Large intestine (tissue), 3 donors: Measurements from ENCODE around the gene ARHGEF4. TPM values are rescaled to one million over a fixed set of nuclear protein-coding genes. Genes with fewer than 3 reads are reported as not detected.
"Not testable (repeated sequence)": the region's sequence is repeated elsewhere in the genome, so short reads cannot be mapped to it uniquely, and the experiment has no call there.

Experiments used
- DNase-seq, 2 donors: peaks; one replicate each; pipeline versions ENCODE4 v3.0.0 to v3.0.0-alpha.2; 2013
- H3K27ac ChIP-seq: one replicate; pipeline ENCODE4 v1.5.1; 2013; ENCODE audit warnings: low read length
- H3K27me3 ChIP-seq: 2 replicates; pipeline ENCODE4 v1.6.1; 2013; ENCODE audit warnings: low read length; ENCODE audit not compliant: control insufficient read depth, insufficient read depth
- H3K36me3 ChIP-seq: 2 replicates; pipeline ENCODE4 v1.6.1; 2013; ENCODE audit warnings: low read length; ENCODE audit not compliant: control insufficient read depth, insufficient read depth
- H3K4me1 ChIP-seq: one replicate; pipeline ENCODE4 v1.6.1; 2013; ENCODE audit warnings: low read length; ENCODE audit not compliant: control insufficient read depth, insufficient read depth
- H3K4me3 ChIP-seq: one replicate; pipeline ENCODE4 v1.5.1; 2013; ENCODE audit warnings: low read length
- H3K9me3 ChIP-seq: one replicate; pipeline ENCODE4 v1.6.1; 2013; ENCODE audit warnings: mild to moderate bottlenecking, low read depth, low read length, moderate library complexity; ENCODE audit not compliant: control insufficient read depth
- WGBS: methylation state at CpG from one replicate; pipeline ENCODE4 v1.1.5; 2013; ENCODE audit warnings: low lambda C conversion rate; ENCODE audit not compliant: insufficient coverage; 5-methylcytosine and 5-hydroxymethylcytosine counted together
- polyA plus RNA-seq: library from polyadenylated mRNA; unstranded; fragments of 120-200 nt; gene quantifications from one replicate; pipeline ENCODE4 v1.2.1, GENCODE V29; 2013

Gene ARHGEF4
- polyA plus RNA-seq, 1 donor = 5.4 TPM

DNA sequence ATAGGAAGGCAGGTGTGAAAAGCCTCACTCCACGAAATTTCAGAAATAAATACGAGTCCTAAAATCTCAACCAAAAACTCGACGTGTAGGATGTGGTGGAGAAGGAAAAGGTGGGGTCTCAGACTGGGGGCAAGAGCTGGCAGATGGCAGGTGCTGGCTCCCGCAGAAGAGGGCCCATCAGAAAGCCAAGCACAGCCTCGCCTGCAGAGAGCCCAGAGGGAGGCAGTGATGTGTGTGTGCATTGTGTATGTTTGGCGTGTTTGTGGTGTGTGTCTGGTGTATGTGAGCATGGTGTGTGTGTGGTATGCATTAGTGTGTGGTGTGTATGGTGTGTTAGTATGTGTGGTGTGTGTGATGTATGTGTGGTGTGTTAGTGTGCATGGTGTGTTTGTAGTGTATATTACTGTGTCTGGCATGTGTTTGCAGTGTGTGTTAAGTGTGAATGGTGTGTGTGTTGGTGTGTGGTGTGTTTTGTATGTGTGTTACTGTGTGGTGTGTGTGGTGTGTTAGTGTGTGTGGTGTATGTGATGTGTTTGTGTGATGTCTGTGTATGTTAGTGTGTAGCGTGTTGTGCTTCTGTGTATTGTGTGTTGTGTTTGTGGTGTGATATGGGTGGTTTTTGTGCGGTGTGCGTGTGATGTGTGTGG is 140.0 kb downstream of the ARHGEF4 start:
- DNase-seq = no peak
- no peaks in the 10 kb centered on the region for H3K36me3 ChIP-seq
- H3K9me3 ChIP-seq = peaks cover 11% of the 10 kb centered on the region
- H3K27ac ChIP-seq = no peak overlapping the region
- H3K27me3 ChIP-seq = no peaks in the 10 kb centered on the region
- no peaks in the 10 kb centered on the region for H3K4me1 ChIP-seq
- WGBS = 100% methylated on average over 2 of the region's 10 CpGs
- H3K4me3 ChIP-seq = no peak overlapping the region

DNA sequence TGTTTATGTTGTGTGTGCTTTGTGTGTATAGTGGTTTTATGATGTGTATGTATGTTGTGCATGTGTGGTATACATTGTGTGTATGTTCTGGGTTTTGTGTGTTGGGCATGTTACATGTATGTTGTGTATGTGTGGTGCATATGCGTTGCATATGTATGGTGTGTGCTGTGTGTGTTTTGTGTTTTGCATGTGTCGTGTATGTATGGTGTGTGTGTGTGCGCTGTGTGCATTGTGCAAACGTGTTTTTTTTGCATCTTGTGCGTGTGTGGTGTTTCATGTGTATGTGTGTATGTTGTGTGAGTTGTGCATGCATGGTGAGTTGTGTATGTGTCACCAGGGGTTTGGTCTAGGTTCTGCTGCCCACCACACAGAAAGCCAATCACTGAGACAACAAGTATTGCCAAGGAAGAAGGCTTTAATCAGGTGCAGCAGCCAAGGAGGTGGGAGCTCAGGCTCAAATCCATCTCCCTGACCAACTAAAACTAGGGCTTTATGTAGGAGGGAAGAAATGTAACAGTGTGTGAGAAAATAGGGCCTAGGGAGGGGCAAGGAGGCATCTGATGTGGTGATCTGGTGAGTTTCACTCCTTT is 140.8 kb downstream of the ARHGEF4 start:
- H3K27ac ChIP-seq = no peak overlapping the region
- H3K36me3 ChIP-seq = no peaks in the 10 kb centered on the region
- no peak for DNase-seq
- no peak overlapping the region for H3K4me3 ChIP-seq
- no peaks in the 10 kb centered on the region for H3K4me1 ChIP-seq
- no peaks in the 10 kb centered on the region for H3K27me3 ChIP-seq
- WGBS = no CpG with 5 or more reads among the region's 5 CpGs
- H3K9me3 ChIP-seq = peaks cover 13% of the 10 kb centered on the region

GRCh38 chr2:130981667-130982066 is 145.0 kb downstream of the ARHGEF4 start:
- Histone ChIP-seq H3K4me3 (no peak overlapping the region), H3K4me1 (no peaks in the 10 kb centered on the region), H3K27ac (no peak overlapping the region), H3K36me3 (no peaks in the 10 kb centered on the region), H3K9me3 (peaks cover 13% of the 10 kb centered on the region), H3K27me3 (no peaks in the 10 kb centered on the region)
- WGBS = no CpG with 5 or more reads among the region's 1 CpG
- DNase-seq = no peak

DNA sequence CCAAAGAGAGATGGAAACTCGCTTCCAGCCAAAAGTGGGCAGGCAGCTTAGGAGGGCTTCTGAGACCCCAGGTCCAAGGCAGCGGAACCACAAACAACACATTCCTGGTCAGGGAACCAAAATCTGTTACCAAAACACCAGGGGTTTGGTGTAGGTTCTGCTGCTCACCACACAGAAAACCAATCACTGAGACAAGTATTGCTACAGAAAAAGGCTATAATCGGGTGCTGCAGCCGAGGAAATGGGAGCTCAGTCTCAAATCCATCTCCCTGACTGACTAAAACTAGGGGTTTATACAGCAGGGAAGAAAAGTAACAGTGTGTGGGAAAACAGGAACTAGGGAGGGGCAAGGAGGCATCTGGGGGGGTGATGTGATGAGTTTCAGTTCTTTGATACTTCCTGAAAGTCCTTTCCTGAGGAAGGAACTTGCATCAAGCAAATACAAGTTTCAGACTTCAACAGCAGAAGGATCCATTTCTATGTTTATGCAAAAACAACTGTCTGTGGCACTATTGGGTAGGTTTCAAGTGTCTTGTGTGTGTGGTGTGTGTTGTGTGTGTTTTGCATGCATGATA is 148.6 kb downstream of the ARHGEF4 start:
- H3K4me1 ChIP-seq = no peaks in the 10 kb centered on the region
- no peak overlapping the region for H3K27ac ChIP-seq
- no peaks in the 10 kb centered on the region for H3K27me3 ChIP-seq
- no peaks in the 10 kb centered on the region for H3K36me3 ChIP-seq
- H3K9me3 ChIP-seq = peaks cover 2% of the 10 kb centered on the region
- WGBS = no CpG with 5 or more reads among the region's 4 CpGs
- no peak for DNase-seq
- no peak overlapping the region for H3K4me3 ChIP-seq

- Histone ChIP-seq H3K4me1 (no peaks in the 10 kb centered on the region), H3K27me3 (no peaks in the 10 kb centered on the region), H3K4me3 (no peak overlapping the region), H3K27ac (no peak overlapping the region), H3K36me3 (no peaks in the 10 kb centered on the region), H3K9me3 (peaks cover 2% of the 10 kb centered on the region)
- 83% methylated on average over 1 of the region's 15 CpGs for WGBS
- DNase-seq = no peak
Measured at GRCh38 chr2:130985831-130986649, 149.3 kb downstream of the ARHGEF4 start.

DNA sequence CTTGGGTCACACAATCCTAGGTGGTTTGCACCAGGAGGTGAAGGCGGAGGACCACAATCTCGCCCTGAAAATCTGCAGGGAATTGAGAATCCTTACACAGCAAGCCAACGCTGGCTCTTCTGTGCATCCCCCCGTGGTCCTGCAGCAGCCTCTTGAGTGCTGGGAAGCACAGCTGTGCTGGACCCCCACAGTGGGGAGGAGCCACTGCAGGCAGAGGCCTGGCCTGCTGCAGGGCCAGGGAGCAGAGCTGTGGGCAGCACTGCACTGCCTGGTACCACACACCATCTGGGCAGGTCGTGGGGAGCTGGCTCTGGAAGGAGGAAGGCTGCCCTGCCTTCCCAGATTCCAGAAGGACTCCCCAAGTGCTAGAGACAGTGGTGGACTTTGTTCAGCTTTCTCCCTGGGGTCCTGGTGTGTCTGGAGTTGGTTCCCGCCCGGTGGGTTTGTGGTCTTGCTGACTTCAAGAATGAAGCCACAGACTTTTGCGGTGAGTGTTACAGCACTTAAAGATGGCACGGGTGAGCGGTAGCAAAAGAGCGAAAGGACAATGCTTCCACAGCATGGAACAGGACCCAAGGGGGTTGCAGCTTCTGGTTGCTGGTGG is 150.3 kb downstream of the ARHGEF4 start:
- no peak for DNase-seq
- Histone ChIP-seq H3K36me3 (no peaks in the 10 kb centered on the region), H3K4me3 (no peak overlapping the region), H3K4me1 (no peaks in the 10 kb centered on the region), H3K27me3 (no peaks in the 10 kb centered on the region), H3K27ac (no peak overlapping the region), H3K9me3 (peaks cover 2% of the 10 kb centered on the region)
- no CpG with 5 or more reads among the region's 11 CpGs for WGBS

- no CpG with 5 or more reads among the region's 15 CpGs for WGBS
- Histone ChIP-seq H3K4me3 (no peak overlapping the region), H3K27me3 (no peaks in the 10 kb centered on the region), H3K9me3 (no peaks in the 10 kb centered on the region), H3K4me1 (no peaks in the 10 kb centered on the region), H3K36me3 (no peaks in the 10 kb centered on the region), H3K27ac (no peak overlapping the region)
- no peak for DNase-seq
Measured at GRCh38 chr2:130987519-130988425, 151.1 kb downstream of the ARHGEF4 start.

DNA sequence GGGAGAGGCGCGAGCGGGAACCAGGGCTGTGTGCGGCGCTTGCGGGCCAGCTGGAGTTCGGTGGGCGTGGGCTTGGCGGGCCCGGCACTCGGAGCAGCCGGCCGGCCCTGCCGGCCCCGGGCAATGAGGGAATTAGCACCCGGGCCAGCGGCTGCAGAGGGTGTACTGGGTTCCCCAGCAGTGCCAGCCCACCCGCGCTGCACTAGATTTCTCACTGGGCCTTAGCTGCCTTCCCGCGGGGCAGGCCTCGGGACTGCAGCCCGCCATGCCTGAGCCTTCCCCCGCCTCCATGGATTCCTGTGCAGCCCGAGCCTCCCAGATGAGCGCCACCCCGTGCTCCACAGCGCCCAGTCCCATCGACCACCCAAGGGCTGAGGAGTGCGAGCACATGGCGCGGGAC is 154.7 kb downstream of the ARHGEF4 start:
- H3K36me3 ChIP-seq, H3K9me3 ChIP-seq, H3K27ac ChIP-seq, H3K27me3 ChIP-seq, DNase-seq, H3K4me3 ChIP-seq, H3K4me1 ChIP-seq: not testable (repeated sequence)
- no CpG with 5 or more reads among the region's 32 CpGs for WGBS

DNA sequence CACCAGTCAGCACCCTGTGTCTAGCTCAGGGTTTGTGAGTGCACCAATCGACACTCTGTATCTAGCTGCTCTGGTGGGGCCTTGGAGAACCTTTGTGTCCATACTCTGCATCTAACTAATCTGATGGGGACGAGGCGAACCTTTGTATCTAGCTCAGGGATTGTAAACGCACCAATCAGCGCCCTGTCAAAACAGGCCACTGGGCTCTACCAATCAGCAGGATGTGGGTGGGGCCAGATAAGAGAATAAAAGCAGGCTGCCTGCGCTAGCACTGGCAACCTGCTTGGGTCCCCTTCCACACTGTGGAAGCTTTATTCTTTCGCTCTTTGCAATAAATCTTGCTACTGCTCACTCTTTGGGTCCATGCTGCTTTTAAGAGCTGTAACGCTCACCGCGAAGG is 155.3 kb downstream of the ARHGEF4 start:
- not testable (repeated sequence) for H3K27ac ChIP-seq, H3K4me3 ChIP-seq, H3K4me1 ChIP-seq, H3K27me3 ChIP-seq, H3K36me3 ChIP-seq, DNase-seq, H3K9me3 ChIP-seq
- WGBS = 100% methylated on average over 4 of the region's 10 CpGs
